ENCODE results near the gene PTPMT1.

GRCh38 chr11:47617417-47617809, 52.0 kb downstream of the PTPMT1 start:
- TF ChIP-seq CTCF (IDR thresholded peaks at IDR 0.05), result no peak
- TF ChIP-seq POLR2A (IDR thresholded peaks at IDR 0.05), result no peak
